Parathyroid adenoma (tissue), 2 donors: Measurements from ENCODE around the gene TMEM247.

Experiments
- H2AFZ ChIP-seq: fragments of 300-600 bp; sonication (generic); one replicate; pipeline ENCODE4 v1.7.0; 2017; ENCODE audit warnings: antibody characterized with exemption, mild to moderate bottlenecking
- H3K27ac ChIP-seq: fragments of 300-600 bp; sonication (generic); one replicate; pipeline ENCODE4 v1.7.0; 2017
- H3K27me3 ChIP-seq: fragments of 300-600 bp; sonication (generic); one replicate; pipeline ENCODE4 v1.7.0; 2017; ENCODE audit warnings: low read length; ENCODE audit not compliant: control insufficient read depth, insufficient read depth
- H3K36me3 ChIP-seq: fragments of 300-600 bp; sonication (generic); one replicate; pipeline ENCODE4 v1.7.0; 2017; ENCODE audit warnings: low read length; ENCODE audit not compliant: control insufficient read depth, insufficient read depth
- H3K4me1 ChIP-seq: fragments of 300-600 bp; sonication (generic); one replicate; pipeline ENCODE4 v1.7.0; 2017; ENCODE audit warnings: control low read depth
- H3K4me2 ChIP-seq: fragments of 300-600 bp; sonication (generic); one replicate; pipeline ENCODE4 v1.7.0; 2017; ENCODE audit warnings: low read length
- H3K4me3 ChIP-seq: fragments of 300-600 bp; sonication (generic); one replicate; pipeline ENCODE4 v1.7.0; 2017; ENCODE audit warnings: low read depth, low read length
- H3K79me2 ChIP-seq: fragments of 300-600 bp; sonication (generic); one replicate; pipeline ENCODE4 v1.7.0; 2017; ENCODE audit warnings: control low read depth
- H3K9ac ChIP-seq: fragments of 300-600 bp; sonication (generic); one replicate; pipeline ENCODE4 v1.7.0; 2017; ENCODE audit warnings: mild to moderate bottlenecking
- H3K9me3 ChIP-seq: fragments of 300-600 bp; sonication (generic); one replicate; pipeline ENCODE4 v1.7.0; 2017; ENCODE audit warnings: low read length; ENCODE audit not compliant: control insufficient read depth
- CTCF ChIP-seq: fragments of 300-600 bp; sonication (generic); IDR thresholded peaks from one replicate; pipeline ENCODE4 v1.7.0; 2017; ENCODE audit warnings: antibody characterized with exemption, mild to moderate bottlenecking
- donor health status: primary hyperparathyroidism.

Gene TMEM247

DNA sequence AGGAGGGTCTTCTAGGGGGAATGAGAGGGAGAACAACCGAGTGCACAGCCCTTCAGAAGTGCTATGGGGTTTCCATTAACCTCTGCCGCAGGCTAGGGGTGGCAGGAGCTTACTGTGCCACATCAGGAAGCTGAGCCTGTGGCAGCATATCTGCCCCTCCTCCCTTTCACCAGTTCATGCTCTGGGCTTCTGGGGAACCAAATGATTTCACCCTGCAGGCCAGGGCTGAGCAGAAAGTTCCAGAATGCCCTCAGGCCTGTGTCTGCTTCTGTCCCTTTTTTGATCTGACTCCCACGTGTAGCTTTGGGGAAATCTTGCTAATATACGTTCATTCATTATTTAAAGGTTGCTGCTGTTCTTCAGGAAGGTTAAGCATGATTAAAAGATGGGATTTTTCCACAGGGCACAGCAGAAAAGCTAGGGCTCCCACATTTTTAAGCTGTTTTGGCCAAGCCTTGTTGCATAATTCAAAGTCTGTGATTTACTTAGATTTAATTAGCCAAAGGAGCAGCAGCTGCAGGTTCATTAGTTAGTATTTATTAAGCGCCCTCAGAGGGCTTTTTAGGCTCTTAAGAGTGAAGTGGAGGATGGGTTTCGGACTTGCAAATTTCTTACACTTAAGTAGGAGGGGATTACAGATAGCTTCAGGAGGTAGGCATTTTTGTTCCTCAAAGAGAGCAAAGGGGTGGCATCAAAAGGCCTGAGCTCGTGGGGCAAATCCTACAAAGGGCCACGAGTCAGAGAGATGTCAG, 10.2 kb downstream of the TMEM247 start:
- H3K9me3 ChIP-seq: no peaks in the 10 kb centered on the region
- no peak overlapping the region for H2AFZ ChIP-seq
- no peaks in the 10 kb centered on the region for H3K27me3 ChIP-seq
- H3K4me3 ChIP-seq: no peak overlapping the region
- no peaks in the 10 kb centered on the region for H3K36me3 ChIP-seq
- H3K27ac ChIP-seq: peak overlapping the region; percentile 53
- H3K79me2 ChIP-seq: no peaks in the 10 kb centered on the region
- no peak overlapping the region for H3K4me2 ChIP-seq
- no peak for TF ChIP-seq CTCF
- H3K9ac ChIP-seq: no peak overlapping the region
- peaks cover 11% of the 10 kb centered on the region for H3K4me1 ChIP-seq

GRCh38 chr2:46490521-46491141, 11.3 kb downstream of the TMEM247 start:
- TF ChIP-seq CTCF: peak; percentile 24
- Histone ChIP-seq H3K9me3 (no peaks in the 10 kb centered on the region), H2AFZ (peak overlapping the region; percentile 85), H3K27me3 (no peaks in the 10 kb centered on the region), H3K36me3 (no peaks in the 10 kb centered on the region), H3K4me3 (peak overlapping the region; percentile 13), H3K27ac (peak overlapping the region; percentile 53), H3K4me1 (peaks cover 11% of the 10 kb centered on the region), H3K4me2 (peak overlapping the region; percentile 5), H3K9ac (no peak overlapping the region), H3K79me2 (no peaks in the 10 kb centered on the region)

GRCh38 chr2:46492301-46492700, 12.9 kb downstream of the TMEM247 start:
- H3K27me3 ChIP-seq: no peaks in the 10 kb centered on the region
- H3K9me3 ChIP-seq: no peaks in the 10 kb centered on the region
- no peak overlapping the region for H3K4me3 ChIP-seq
- no peak overlapping the region for H3K27ac ChIP-seq
- peaks cover 11% of the 10 kb centered on the region for H3K4me1 ChIP-seq
- H3K36me3 ChIP-seq: no peaks in the 10 kb centered on the region
- no peak for TF ChIP-seq CTCF
- no peak overlapping the region for H3K4me2 ChIP-seq
- no peak overlapping the region for H3K9ac ChIP-seq
- no peak overlapping the region for H2AFZ ChIP-seq
- H3K79me2 ChIP-seq: no peaks in the 10 kb centered on the region

GRCh38 chr2:46493241-46493970, 14.0 kb downstream of the TMEM247 start:
- H3K9me3 ChIP-seq: no peaks in the 10 kb centered on the region
- H3K27ac ChIP-seq: no peak overlapping the region

More at GRCh38 chr2:46493241-46493970, 14.0 kb downstream of the TMEM247 start:
- no peaks in the 10 kb centered on the region for H3K36me3 ChIP-seq
- no peak for TF ChIP-seq CTCF
- H3K4me2 ChIP-seq: no peak overlapping the region
- H3K27me3 ChIP-seq: no peaks in the 10 kb centered on the region
- no peak overlapping the region for H2AFZ ChIP-seq
- H3K79me2 ChIP-seq: no peaks in the 10 kb centered on the region
- no peak overlapping the region for H3K4me3 ChIP-seq
- H3K9ac ChIP-seq: no peak overlapping the region
- H3K4me1 ChIP-seq: peaks cover 11% of the 10 kb centered on the region
